ENCODE results near the gene USF3.

The USF3 gene

DNA sequence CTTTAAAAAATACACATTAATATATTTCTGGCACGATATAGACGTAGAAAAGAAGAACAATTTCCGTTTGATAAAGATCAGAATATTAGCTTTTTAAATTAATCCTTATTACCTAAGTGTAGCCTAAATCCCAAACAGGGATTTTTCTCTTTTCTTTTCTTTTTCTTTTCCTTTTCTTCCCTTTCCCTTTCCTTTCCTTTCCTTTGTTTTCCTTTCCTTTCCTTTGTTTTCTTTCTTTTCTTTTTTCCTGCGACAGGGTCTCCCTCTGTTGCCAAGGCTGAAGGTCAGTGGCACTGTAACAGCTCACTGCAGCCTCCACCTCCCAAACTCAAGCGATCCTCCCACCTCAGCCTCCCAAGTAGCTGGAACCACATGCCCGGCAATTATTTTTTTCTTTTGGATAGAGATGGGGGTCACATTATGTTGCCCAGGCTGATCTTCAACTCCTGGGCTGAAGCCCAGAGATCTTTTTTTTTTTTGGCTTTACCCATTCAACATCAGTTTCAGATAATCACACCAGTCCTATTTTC is 1.8 kb upstream of the USF3 start:
- DNase-seq (ENCODE audit: low read depth) = no peak

DNA sequence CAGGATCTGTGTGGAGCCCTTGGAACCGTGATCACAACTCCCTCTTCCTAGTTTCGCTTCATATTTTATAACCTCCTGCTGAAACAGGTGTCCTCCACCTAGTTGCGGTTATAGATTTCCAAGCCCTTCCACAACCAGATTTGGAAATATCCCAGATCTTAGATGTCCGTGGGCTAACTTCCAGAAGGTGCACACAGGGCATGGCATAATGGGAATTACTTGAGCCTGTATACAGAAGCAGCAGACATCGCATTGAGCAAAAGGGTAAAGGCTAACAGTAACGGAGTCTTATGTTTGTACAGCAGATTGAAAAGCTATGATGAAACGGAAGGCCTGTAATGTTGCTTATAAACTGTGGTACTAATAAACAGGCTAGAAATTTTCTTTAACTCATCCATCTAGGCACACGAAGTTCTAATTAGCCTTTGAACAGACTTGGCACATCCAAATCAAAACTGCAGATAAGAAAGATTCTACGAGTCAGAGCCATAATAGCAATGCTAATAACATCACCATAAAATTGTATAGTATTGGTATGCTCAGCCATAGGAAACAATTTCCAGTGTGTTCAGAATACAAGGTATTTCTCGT is 1.2 kb upstream of the USF3 start:
- DNase-seq (ENCODE audit: low read depth) = no peak

DNA sequence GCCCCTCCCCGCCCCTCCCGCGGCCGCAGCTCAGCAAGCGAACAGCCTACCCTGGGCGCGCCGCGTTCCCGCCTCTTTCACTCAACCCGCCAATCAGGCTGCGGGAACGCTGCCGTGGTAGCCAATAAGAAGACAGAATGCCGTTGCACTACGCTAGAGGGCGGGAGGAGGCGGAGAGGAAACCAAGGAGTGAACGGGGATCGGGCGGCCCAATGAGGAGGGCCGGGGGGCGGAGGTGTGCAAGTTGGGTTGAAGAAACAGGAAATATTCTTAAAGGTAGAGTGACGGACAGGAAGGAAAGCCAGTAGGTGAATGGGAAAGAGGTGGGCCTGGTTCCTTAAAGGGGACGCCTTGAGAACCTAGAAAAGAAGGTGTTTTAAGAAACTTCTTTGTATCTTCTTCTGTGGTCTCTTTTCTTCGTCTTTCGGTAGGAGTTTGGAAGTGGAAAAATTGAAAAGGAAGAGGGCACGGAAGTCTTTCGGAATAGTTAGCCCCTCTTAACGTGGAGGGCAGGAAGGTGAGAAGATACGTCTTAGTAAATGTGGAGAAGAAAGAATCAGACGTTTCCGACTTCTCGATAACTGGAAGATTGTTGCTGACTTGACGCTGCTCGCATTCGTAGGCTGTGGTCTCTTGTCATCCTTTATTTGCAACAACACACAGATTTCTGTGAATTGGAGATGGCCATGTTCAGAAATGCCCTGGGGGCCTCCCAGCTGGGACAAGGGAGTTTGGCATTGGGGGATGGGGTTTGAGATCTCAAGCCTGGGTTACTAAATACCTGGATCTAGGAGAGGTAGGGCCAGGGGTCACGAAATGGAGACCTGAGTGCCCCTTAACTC is 437 bp upstream of the USF3 start:
- peak; percentile 95 for DNase-seq (ENCODE audit: low read depth)

DNA sequence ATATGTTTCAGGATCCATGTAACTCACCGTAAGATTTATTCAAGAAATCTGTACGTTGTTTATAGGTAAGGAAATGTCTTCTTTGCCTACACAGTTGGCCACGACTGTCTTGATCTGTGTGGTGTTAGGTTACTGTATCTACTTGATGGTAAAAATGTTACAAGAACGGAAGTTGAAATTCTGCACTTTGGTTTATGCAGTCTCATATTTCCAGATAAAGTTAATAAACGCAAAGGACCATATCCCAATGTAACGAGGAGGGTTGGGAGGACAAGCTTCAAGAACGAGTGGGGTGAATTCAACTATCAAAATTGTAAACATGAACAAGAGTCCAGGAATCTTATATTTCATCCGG is 1.0 kb downstream of the USF3 start:
- no peak for DNase-seq (ENCODE audit: low read depth)

DNA sequence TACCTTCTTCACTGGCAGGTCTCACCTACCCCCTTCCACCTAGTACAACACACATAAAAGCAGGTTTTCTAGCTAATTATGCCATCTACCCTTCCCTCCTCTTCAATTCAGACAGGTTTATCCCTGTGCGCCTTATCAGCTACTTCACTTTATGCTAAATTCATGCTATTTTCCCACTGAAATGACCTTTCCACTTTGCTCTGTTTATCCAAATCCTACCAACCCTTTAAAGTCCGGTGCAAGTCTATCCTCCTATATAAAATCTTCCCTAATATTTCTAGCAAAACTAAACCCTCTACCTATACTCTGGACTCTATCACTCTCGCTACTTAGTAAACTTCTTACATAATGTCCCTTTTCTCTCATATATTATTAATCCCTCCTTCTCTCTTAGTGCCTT is 6.0 kb downstream of the USF3 start:
- DNase-seq (ENCODE audit: low read depth) = no peak

DNA sequence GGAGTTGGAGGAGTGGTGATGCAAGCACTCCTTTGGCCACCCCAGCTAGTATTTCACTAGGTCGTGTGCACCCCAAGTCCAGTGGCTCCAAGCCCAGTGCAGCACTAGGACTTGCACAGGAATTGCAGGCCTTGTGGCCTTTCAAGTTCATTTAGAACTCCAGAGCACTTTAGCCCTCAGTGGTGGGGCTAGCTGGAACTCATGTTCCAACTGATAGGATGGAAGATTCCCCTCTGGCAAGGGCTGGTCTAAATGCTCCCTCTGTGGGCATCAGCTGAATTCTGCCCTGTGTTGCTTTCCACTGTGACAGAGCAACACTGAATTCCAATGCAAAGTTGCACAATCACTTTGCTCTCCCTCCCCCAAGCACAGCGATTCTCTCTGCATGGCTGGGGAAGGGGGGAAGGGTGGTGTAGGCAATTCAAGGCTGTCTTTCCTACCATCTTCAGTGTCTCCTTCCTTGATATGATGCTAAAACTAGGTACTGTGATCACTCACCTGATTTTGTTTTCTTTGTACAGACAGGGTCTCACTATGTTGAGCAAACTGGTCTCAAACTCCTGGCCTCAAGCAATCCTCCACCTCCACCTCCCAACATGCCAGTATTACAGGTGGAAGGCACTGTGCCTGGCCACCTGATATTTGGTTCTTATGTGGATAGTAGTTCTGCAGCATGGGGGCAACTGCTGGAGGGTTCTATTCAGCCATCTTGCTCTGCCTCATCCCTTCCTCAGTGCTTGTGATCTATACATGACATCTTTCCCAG is 10.3 kb downstream of the USF3 start:
- no peak for DNase-seq (ENCODE audit: low read depth)

DNA sequence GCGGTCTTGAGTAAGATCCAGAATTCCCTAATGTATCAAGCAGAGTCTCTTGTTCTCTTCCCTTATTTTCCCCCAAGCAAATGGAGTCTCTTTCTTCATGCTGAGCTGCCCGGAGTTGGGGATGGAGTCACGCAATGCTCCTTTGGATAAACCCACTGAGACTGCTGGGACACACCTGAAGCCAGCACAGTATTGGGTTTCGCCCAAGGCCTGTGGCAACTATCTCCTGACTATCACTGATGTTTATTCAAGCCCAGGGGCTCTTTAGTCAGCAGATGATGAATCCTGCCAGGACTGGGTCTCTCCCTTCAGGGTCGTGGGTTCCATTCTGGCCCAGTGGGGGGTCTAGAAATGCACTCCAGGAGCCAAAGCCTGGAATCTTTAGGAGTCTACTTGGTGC is 11.3 kb downstream of the USF3 start:
- DNase-seq (ENCODE audit: low read depth) = no peak

DNA sequence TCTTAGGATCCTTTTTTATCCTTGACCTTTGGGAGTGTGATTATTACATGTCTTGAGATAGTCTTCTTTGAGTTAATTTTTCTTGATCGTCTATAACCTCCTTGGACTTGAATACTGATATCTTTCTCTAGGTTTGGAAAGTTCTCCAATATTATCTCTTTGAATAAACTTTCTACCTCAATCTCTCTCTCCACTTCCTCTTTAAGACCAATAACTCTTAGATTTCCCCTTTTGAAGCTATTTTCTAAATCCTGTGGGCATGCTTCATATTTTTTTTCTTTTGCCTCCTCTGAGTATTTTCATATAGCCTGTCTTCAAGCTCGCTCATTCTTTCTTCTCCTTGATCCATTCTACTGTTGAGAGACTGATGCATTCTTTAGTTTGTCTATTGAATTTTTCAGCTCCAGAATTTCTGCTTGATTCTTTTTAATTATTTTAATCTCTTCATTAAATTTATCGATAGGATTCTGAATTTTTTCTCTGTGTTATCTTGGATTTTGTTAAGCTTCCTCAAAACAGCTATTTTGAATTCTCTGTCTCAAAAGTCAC is 12.1 kb downstream of the USF3 start:
- DNase-seq (ENCODE audit: low read depth) = no peak

DNA sequence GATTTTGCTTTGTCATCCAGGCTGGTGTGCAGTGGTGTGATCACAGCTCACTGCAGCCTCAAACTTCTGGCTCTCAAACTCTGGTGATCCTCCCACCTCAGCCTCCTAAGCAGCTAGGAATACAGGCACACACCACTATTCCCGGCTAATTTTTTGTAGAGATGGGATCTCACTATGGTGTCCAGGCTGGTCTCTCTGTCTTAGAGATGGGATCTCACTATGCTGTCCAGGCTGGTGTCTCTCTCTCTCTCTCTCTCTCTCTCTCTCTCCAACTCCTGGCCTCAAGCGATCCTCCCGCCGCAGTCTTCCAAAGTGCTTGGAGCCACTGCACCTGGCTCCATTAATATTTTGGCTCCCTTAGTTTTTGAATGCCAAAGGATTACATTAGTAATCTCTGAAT is 17.7 kb downstream of the USF3 start:
- DNase-seq (ENCODE audit: low read depth) = no peak

DNA sequence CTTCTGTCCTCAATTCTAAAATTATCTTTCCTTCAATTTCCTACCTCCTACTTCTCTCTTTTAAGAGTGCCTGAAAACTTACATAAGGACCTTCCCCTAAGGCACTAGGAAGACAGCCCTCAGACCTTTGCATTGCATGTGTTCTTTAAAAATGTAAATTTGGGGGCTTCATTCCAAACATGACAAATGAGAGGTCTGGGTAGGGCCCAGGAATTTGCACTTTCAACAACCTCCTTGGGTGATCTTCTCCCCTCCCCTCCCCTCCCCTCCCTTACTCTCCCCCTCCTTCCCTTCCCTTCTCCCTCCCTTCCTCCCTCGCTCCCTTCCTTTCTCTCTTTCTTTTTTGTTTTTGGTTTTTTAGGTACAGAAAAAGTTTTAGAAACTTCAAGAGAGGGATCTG is 18.7 kb downstream of the USF3 start:
- DNase-seq (ENCODE audit: low read depth) = no peak

DNA sequence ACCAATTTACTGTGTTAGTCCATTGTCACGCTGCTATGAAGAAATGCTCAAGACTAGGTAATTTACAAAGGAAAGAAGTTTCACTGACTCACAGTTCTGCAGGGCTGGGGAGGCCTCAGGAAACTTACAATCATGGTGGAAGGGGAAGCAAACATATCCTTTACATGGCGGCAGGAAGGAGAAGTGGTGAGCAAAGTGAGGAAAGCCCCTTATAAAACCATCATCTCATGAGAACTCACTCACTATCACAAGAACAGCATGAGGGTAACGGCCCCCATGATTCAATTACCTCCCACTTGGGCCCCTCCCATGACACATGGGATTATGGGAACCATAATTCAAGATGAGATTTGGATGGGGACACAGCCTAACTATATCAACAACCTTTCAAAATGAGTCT is 20.2 kb downstream of the USF3 start:
- no peak for DNase-seq (ENCODE audit: low read depth)

DNA sequence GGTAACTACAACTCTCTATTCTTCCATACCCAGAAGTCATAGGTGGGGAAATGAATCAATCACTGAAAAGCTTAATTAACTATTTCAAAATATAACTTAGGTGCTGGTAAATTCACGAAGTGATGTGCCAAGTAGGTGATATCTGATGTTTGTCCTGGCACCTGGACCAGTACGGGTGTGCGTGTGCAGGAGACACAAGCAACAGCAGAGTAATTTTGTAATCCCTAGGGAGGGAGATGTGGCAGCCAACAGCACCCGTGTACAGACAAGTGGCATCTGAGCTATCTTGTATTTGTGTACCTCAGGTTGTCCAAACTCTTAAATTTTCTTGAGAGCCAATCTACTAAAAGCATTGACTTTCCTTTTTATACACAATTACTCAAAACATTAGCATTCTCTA is 22.8 kb downstream of the USF3 start:
- no peak for DNase-seq (ENCODE audit: low read depth)

DNA sequence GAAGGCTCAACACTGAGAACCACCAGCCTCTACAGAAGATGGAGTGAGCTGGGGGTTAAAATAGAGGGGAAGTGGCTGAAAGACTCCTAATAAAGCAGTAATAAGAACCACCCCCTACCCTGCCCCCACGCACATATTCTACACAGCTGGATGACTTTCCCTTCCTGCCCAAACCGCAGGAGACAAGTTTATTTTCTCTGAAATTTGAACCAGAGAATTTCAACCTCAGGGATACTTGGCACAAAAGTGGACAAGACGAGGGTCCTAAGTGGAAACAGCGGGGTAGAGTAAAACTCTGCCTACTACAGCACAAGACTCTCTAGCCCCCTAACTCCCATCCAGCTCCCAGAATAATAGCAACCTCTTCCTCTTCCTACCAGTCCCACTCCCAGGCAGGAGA is 28.4 kb downstream of the USF3 start:
- DNase-seq (ENCODE audit: low read depth) = no peak

DNA sequence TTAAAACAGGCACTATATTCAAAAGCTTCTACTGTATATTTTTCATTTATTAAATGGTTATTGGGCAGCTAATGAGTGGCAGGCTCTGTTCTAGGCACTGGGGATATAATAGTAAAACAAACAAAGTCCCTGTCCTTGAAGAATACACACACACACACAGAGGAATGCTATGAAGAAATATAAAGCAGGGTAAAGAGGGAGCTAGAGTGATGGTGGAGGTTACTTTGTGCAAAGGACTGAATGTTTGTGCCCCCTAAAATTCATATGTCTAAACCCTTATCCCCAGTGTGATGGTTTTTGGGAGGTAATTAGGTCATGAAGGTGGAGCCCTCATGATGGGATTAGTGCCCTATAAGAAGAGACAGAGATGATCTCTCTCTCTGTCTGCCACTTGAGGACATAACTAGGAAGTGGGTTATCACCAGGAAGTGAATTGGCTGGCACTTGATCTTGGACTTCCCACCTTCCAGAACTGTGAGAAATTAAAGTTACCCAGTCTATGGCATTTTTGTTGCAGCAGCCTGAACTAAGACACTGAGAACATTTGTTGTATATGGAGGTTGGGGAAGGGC is 31.8 kb downstream of the USF3 start:
- DNase-seq (ENCODE audit: low read depth) = no peak

DNA sequence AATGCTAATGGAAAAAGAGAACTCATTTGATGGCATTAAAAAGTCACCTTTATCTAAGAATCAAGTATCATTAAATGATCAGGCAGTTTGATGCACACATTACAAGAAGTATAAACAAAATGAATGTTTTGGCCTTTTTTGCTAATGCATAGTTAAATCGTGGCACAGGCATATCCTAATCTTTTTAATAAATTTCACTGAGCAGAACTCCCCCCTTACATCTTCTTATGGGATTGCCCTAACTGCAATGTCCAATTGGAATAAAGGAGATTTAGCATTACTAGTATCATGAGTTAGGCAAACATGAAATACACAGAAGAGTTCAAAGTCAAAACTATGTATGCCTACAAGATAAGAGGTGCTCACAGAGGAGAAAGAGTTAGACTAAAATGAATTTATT is 32.7 kb downstream of the USF3 start:
- no peak for DNase-seq (ENCODE audit: low read depth)

DNA sequence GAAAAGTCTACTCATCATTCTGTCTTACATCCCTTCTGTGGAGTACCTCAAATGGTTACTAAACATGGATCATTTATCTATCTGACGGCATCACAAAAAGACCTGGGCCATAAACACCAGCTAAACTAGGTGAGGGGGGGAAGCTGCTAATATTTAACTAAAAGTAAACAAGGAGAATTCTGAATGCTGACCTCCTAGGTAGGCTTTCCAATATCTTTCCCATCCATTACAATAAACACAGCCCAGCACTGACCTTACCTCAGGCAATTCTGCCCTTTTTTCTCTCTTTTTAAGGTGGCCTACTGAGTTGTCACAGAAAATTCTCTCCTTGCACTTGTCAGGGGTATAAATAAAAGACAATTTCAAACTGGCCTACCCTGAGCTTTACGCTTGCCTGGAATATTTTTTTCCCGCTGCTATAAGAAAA is 33.1 kb downstream of the USF3 start:
- DNase-seq (ENCODE audit: low read depth) = no peak

DNA sequence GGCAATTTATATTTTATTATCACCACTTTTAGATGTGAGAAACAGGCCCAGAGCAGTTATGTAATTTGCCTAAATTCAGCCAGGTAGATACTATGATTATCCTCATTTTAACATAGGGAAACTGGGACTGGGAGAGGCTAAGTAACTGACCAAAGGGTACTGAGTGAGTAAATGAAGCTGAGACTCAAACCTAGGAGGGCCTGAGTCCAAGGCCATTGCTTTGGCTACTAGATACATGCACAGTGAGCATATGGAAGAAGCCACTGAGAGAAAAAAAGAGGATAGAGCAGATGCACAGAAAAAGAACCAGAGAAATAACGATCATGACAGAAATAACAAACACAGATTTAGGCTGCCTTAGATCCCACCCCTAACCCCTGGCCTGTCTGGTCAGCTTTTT is 33.6 kb downstream of the USF3 start:
- no peak for DNase-seq (ENCODE audit: low read depth)

DNA sequence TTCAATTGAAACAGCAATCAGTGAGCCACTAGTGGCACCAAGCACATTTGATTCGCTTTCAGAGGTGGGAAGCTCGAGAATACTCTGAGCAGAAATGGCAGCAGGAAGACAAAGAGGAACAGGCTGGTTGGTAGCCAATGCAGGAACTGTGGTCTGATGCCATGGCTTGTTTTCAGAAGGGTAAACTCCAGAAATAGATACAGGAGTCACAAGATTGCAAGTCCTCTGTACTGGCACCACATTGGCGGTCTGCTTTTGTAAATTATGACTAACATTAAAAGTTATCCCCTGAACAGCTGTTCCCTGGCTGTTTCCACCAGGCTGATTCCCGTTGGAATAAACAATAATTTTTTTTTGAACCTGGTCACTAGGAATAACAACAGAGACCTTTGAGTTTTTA is 35.5 kb downstream of the USF3 start:
- no peak for DNase-seq (ENCODE audit: low read depth)

DNA sequence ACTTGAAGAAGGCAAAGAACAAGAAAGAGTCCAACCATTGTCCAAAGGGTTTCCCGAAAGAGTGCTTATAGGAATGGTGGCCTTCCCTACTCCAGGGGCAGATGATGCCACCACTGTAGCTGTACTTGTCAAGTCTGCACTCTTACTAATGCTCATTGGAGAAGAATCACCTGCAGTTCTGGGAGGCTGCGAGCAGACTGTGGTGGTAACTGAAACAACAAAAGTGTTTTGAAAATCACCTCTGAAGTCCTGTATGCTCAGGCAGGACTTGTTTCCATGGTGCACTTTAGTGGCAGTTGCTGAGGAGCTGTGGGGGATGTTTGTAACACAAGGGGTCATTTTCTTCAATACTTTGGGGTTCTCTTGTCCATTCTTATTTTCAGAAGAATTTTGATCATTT is 36.0 kb downstream of the USF3 start:
- DNase-seq (ENCODE audit: low read depth) = no peak

DNA sequence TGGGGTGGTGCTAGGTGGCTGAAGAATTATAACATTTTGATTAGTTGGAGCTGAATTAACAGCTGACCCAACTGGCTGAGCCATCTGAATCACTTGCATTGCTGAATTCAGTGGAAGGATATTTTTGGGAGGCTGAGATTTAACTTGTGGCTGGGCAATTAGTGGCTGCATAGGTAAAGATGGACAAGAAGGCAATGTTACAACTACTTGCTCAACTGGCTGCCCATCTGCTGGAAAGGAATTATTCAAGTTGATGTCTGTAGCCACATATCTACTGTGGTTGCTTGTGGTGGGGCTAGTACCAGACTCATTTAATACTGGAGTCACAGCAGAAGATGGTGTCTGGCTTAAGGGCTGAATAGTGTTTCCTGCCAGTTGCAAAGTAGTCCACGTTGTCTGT is 36.4 kb downstream of the USF3 start:
- DNase-seq (ENCODE audit: low read depth) = no peak

DNA sequence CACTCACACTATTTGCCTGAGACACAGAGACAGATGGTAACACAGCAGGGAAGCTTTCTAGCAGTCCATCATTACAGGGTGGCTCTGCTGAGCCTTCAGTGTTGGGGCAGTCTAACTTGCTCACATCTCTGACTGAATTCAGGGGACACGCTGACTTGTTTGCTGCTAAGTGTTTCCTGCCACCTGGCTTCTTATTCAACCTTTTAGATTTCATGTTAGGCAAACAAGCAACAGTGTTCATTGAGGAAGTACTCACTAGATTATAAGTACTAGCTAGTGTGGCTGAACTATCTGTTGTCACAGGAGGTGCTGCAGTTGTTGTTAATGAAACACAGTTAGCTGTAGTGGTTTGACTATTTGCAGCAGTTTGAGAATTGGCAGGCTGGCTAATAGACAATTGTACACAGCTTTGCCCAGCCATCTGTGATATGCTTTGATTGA is 37.3 kb downstream of the USF3 start:
- DNase-seq (ENCODE audit: low read depth) = no peak

DNA sequence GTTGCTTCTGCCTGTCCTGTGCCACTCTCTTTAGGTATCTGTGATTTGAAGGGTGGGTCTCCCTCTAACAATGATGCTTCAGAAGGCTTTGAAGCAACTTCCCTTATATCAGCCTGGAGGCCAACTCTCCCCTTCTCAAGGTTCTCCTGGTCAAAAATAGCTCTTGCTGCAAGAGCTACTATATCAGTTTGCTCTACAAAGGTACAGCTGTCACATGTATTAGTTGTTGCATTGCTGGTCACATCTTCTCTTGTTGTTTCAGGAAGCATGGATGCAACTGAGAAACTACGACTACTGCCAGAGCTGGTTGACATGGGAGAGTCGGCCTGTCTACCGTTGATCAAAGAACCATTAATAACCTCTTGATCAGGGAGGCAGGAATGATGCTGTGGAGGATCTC is 38.3 kb downstream of the USF3 start:
- DNase-seq (ENCODE audit: low read depth) = no peak
